Mesenchymal stem cell (in vitro differentiated cells and primary cell): ENCODE measurements around the gene PILRB.
"Not testable (repeated sequence)": the region's sequence is repeated elsewhere in the genome, so short reads cannot be mapped to it uniquely, and the experiment has no call there.

ENCODE experiments used
- DNase-seq: peaks from one replicate; pipeline ENCODE4 v3.0.0-alpha.2; 2013
- H2AFZ ChIP-seq: one replicate; pipeline ENCODE4 v1.6.1; 2013; ENCODE audit warnings: low read depth, mild to moderate bottlenecking, control low read depth, inconsistent platforms, low read length, moderate library complexity
- H2AK5ac ChIP-seq: 2 replicates; pipeline ENCODE4 v1.6.1; 2013; ENCODE audit warnings: low read length, moderate library complexity, mild to moderate bottlenecking, inconsistent platforms; ENCODE audit not compliant: severe bottlenecking
- H2BK120ac ChIP-seq: one replicate; pipeline ENCODE4 v1.6.1; 2013; ENCODE audit warnings: low read depth, mild to moderate bottlenecking, inconsistent platforms, low read length, moderate library complexity
- H2BK12ac ChIP-seq, 2 experiments: one replicate each; pipeline ENCODE4 v1.6.1; 2013; ENCODE audit warnings: inconsistent platforms in 2 of 2, low read length in 2 of 2, mild to moderate bottlenecking in 2 of 2, moderate library complexity in 2 of 2, control low read depth in 1 of 2
- H2BK15ac ChIP-seq: one replicate; pipeline ENCODE4 v1.6.1; 2013; ENCODE audit warnings: mild to moderate bottlenecking, low read depth, inconsistent platforms; ENCODE audit not compliant: poor library complexity, severe bottlenecking
- H2BK5ac ChIP-seq: 2 replicates; pipeline ENCODE4 v1.6.1; 2013; ENCODE audit warnings: low read depth, mild to moderate bottlenecking, low read length, control low read depth, inconsistent platforms; ENCODE audit not compliant: poor library complexity, severe bottlenecking
- H3K14ac ChIP-seq, 2 experiments: one replicate each; pipeline ENCODE4 v1.6.1; 2013; ENCODE audit warnings: inconsistent platforms in 2 of 2, low read length in 2 of 2, control low read depth in 1 of 2, mild to moderate bottlenecking in 1 of 2, moderate library complexity in 1 of 2
- H3K18ac ChIP-seq, 2 experiments: one replicate each; pipeline ENCODE4 v1.6.1; 2013; ENCODE audit warnings: inconsistent platforms in 2 of 2, low read length in 2 of 2, control low read depth in 1 of 2, low read depth in 1 of 2, mild to moderate bottlenecking in 1 of 2
- H3K23ac ChIP-seq, 2 experiments: one replicate each; pipeline ENCODE4 v1.6.1; 2013; ENCODE audit warnings: inconsistent platforms in 2 of 2, low read length in 2 of 2, mild to moderate bottlenecking in 2 of 2, moderate library complexity in 2 of 2, control low read depth in 1 of 2
- H3K27ac ChIP-seq: 2 replicates; pipeline ENCODE4 v1.5.1; 2013; ENCODE audit warnings: mild to moderate bottlenecking, moderate library complexity, low read length, control low read depth, inconsistent platforms; ENCODE audit not compliant: poor library complexity, severe bottlenecking
- H3K27me3 ChIP-seq, 2 experiments: 2 replicates each; pipeline versions ENCODE4 v1.6.1 to v1.7.0; 2013; ENCODE audit warnings: low read length in 2 of 2, mild to moderate bottlenecking in 2 of 2, moderate library complexity in 2 of 2, control low read depth in 1 of 2, inconsistent platforms in 1 of 2; ENCODE audit not compliant: control insufficient read depth in 1 of 2, insufficient read depth in 1 of 2
- H3K36me3 ChIP-seq, 2 experiments: 2 replicates each; pipeline versions ENCODE4 v1.6.1 to v1.7.0; 2013; ENCODE audit warnings: low read length in 2 of 2, control low read depth in 1 of 2, inconsistent platforms in 1 of 2, low read depth in 1 of 2, mild to moderate bottlenecking in 1 of 2; ENCODE audit not compliant: insufficient read depth in 2 of 2, control insufficient read depth in 1 of 2
- H3K4ac ChIP-seq, 2 experiments: one replicate each; pipeline ENCODE4 v1.6.1; 2013; ENCODE audit warnings: inconsistent platforms in 2 of 2, low read length in 2 of 2, mild to moderate bottlenecking in 2 of 2, moderate library complexity in 2 of 2, control low read depth in 1 of 2, low read depth in 1 of 2
- H3K4me1 ChIP-seq: 2 replicates; pipeline ENCODE4 v1.6.1; 2013; ENCODE audit warnings: low read depth, low read length, control low read depth; ENCODE audit not compliant: control insufficient read depth, insufficient read depth
- H3K4me2 ChIP-seq: 2 replicates; pipeline ENCODE4 v1.6.1; 2013; ENCODE audit warnings: low read length, mild to moderate bottlenecking, inconsistent platforms; ENCODE audit not compliant: poor library complexity, severe bottlenecking
- H3K4me3 ChIP-seq, 2 experiments: 2 replicates each; pipeline versions ENCODE4 v1.5.1 to v1.7.0; 2013; ENCODE audit warnings: low read length in 2 of 2, mild to moderate bottlenecking in 2 of 2, control low read depth in 1 of 2, low read depth in 1 of 2; ENCODE audit not compliant: insufficient read depth in 1 of 2
- H3K79me1 ChIP-seq: replicated peaks from 2 replicates; pipeline ENCODE4 v1.6.1; 2013; ENCODE audit warnings: mild to moderate bottlenecking, control low read depth, low read length, inconsistent platforms; ENCODE audit not compliant: poor library complexity, severe bottlenecking
- H3K9ac ChIP-seq: 2 replicates; pipeline ENCODE4 v1.7.0; 2013; ENCODE audit warnings: mild to moderate bottlenecking, low read length, moderate library complexity
- H3K9me3 ChIP-seq: 2 replicates; pipeline ENCODE4 v1.7.0; 2013; ENCODE audit warnings: mild to moderate bottlenecking, low read length; ENCODE audit not compliant: control insufficient read depth
- H4K8ac ChIP-seq: one replicate; pipeline ENCODE4 v1.6.1; 2013; ENCODE audit warnings: inconsistent platforms, mild to moderate bottlenecking, low read length, moderate library complexity
- H4K91ac ChIP-seq: one replicate; pipeline ENCODE4 v1.6.1; 2013; ENCODE audit warnings: mild to moderate bottlenecking, low read length, inconsistent platforms
- WGBS: methylation state at CpG from one replicate; pipeline ENCODE4 v1.1.7; 2013; ENCODE audit warnings: mixed read lengths; 5-methylcytosine and 5-hydroxymethylcytosine counted together

Gene PILRB

DNA sequence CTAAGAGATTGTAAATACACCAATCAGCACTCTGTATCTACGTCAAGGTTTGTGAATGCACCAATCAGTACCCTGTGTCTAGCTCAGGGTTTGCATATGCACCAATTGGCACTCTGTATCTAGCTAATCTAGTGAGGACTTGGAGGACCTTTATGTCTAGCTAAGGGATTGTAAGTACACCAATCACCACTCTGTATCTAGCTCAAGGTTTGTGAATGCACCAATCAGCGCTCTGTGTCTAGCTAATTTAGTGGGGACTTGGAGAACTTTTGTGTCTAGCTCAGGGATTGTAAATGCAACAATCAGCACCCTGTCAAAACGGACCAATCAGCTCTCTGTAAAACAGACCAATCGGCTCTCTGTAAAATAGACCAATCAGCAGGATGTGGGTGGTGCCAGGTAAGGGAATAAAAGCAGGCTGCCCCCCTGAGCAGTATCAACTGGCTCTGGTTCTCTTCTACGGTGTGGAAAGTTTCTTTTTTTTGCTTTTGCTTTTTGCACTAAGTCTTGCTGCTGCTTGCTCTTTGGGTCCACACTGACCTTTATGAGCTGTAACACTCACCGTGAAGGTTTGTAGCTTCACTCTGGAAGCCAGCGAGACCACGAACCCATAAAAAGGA, 24.4 kb downstream of the PILRB start:
- not testable (repeated sequence) for H3K4me2 ChIP-seq, H3K36me3 ChIP-seq, H3K79me1 ChIP-seq, H2BK5ac ChIP-seq, H3K4me1 ChIP-seq, H2AFZ ChIP-seq, H3K9ac ChIP-seq, H4K91ac ChIP-seq, H3K18ac ChIP-seq, H3K27me3 ChIP-seq, H2BK15ac ChIP-seq, H3K14ac ChIP-seq, DNase-seq, H3K9me3 ChIP-seq, H3K4ac ChIP-seq, H3K4me3 ChIP-seq, H2AK5ac ChIP-seq, H3K27ac ChIP-seq, H2BK120ac ChIP-seq, H4K8ac ChIP-seq, H3K23ac ChIP-seq, H2BK12ac ChIP-seq
- WGBS: 90% methylated on average over 7 of the region's 8 CpGs

DNA sequence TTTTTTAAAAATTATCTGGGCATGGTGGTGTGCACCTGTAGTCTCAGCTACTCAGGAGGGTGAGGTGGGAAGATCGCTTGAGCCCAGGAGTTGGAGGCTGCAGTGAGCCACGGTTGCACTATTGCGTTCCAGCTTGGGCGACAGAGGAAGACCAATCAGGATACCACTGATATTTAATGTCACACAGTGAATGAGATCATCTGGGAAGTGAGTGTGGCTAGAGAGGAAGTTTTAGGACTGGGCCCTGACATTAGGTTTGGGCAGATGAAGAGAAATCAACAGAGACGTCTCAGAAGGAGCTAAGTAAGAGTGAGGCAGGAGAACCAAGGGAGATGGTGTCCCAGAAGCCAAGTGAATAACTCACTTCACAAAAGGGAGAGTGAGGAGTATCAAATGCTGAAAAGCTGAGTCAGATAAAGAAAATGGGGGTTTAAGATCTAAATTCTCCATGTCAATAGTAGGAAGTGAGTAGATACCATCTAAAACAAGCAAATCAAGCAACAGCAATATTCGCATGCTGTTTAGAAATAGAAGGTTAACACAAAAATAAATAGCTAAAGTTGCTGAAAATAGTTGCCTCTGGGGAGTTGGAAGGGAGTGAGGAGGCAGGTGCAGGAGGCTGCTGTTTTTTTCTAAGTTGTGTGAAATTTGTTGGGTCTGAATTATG, 26.8 kb downstream of the PILRB start:
- H3K4me2 ChIP-seq: no peak overlapping the region
- no peak overlapping the region for H4K8ac ChIP-seq
- no peak overlapping the region for H3K18ac ChIP-seq
- no peak overlapping the region for H3K23ac ChIP-seq
- no peak overlapping the region for H3K4ac ChIP-seq
- no peak overlapping the region for H4K91ac ChIP-seq
- no peak overlapping the region for H2BK120ac ChIP-seq
- H3K79me1 ChIP-seq: no peaks in the 10 kb centered on the region
- no peak overlapping the region for H2AK5ac ChIP-seq
- no peaks in the 10 kb centered on the region for H3K36me3 ChIP-seq
- no peak overlapping the region for H3K14ac ChIP-seq
- H3K9ac ChIP-seq: no peak overlapping the region
- H2BK12ac ChIP-seq: no peak overlapping the region
- H3K9me3 ChIP-seq: no peaks in the 10 kb centered on the region
- no peak for DNase-seq
- 78% methylated on average over 6 of the region's 6 CpGs for WGBS
- peaks cover 4% of the 10 kb centered on the region for H3K4me1 ChIP-seq
- H2BK15ac ChIP-seq: no peak overlapping the region
- no peak overlapping the region for H3K27ac ChIP-seq
- H2AFZ ChIP-seq: no peak overlapping the region
- H2BK5ac ChIP-seq: no peak overlapping the region
- H3K27me3 ChIP-seq: peaks cover 7 to 10% of the 10 kb centered on the region in 2 experiments
- no peak overlapping the region for H3K4me3 ChIP-seq

- Histone ChIP-seq H3K36me3 (no peaks in the 10 kb centered on the region), H2AK5ac (no peak overlapping the region), H2BK5ac (no peak overlapping the region), H3K4me3 (no peak overlapping the region), H2BK15ac (no peak overlapping the region), H3K18ac (no peak overlapping the region), H3K79me1 (no peaks in the 10 kb centered on the region), H3K4me2 (no peak overlapping the region), H3K27ac (no peak overlapping the region), H3K4me1 (peaks cover 4% of the 10 kb centered on the region), H3K4ac (no peak overlapping the region), H2AFZ (no peak overlapping the region), H2BK120ac (no peak overlapping the region), H3K9me3 (no peaks in the 10 kb centered on the region), H3K27me3 (peaks cover 12 to 25% of the 10 kb centered on the region in 2 experiments), H4K8ac (no peak overlapping the region), H3K23ac (no peak overlapping the region), H3K9ac (no peak overlapping the region), H2BK12ac (no peak overlapping the region), H4K91ac (no peak overlapping the region), H3K14ac (no peak overlapping the region)
- 95% methylated on average over 2 of the region's 5 CpGs for WGBS
- no peak for DNase-seq
Observed at GRCh38 chr7:100386940-100387339, 29.0 kb downstream of the PILRB start.

DNA sequence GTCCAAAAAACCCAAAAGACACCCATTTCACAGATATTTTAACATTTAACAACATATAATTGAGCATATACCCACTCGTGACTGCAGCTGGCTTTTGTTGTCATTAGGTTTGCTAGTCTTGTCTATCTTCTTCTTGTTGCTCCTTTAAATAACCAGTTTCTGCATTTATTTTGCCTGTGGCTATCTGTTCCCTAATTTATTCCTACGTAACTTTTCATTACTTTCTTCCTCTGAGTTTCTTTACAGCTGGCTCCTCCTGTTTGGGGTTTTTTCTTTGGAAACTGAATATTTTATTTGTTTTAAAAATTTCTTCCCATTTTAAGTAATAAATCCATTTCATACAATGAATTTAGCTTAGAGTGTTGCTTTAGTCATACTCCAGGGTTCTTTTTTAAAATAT, 29.8 kb downstream of the PILRB start:
- H3K4me1 ChIP-seq: peaks cover 4% of the 10 kb centered on the region
- H3K23ac ChIP-seq: no peak overlapping the region
- peaks cover 8 to 30% of the 10 kb centered on the region in 2 experiments for H3K27me3 ChIP-seq
- no peak overlapping the region for H2BK15ac ChIP-seq
- H3K9me3 ChIP-seq: no peaks in the 10 kb centered on the region
- no peak overlapping the region for H4K91ac ChIP-seq
- H3K18ac ChIP-seq: no peak overlapping the region
- no peak overlapping the region for H3K27ac ChIP-seq
- H2AFZ ChIP-seq: no peak overlapping the region
- no peak overlapping the region for H2AK5ac ChIP-seq
- 100% methylated on average over 1 of the region's 2 CpGs for WGBS
- H3K14ac ChIP-seq: no peak overlapping the region
- DNase-seq: no peak
- H3K4me3 ChIP-seq: no peak overlapping the region
- H3K36me3 ChIP-seq: no peaks in the 10 kb centered on the region
- H2BK120ac ChIP-seq: no peak overlapping the region
- H3K79me1 ChIP-seq: no peaks in the 10 kb centered on the region
- no peak overlapping the region for H3K4ac ChIP-seq
- no peak overlapping the region for H4K8ac ChIP-seq
- H3K9ac ChIP-seq: no peak overlapping the region
- no peak overlapping the region for H2BK12ac ChIP-seq
- no peak overlapping the region for H3K4me2 ChIP-seq
- no peak overlapping the region for H2BK5ac ChIP-seq
